ENCODE results near the gene L1CAM. TPM values are rescaled to one million over a fixed set of nuclear protein-coding genes. Genes with fewer than 3 reads are reported as not detected.

Gene L1CAM
- total RNA-seq, 1 donor from 2014 or later: 12.6 TPM

GRCh38 chrX:153853902-153854267 lies 32.1 kb downstream of the L1CAM start:
- Mint-ChIP-seq H3K4me1 (ENCODE audit: unreplicated experiment) (no peaks in the 10 kb centered on the region), H3K4me3 (no peak overlapping the region), H3K27ac (no peak overlapping the region), H3K36me3 (no peaks in the 10 kb centered on the region), H3K9me3 (no peaks in the 10 kb centered on the region), H3K27me3 (peaks cover 20% of the 10 kb centered on the region)
- DNase-seq (ENCODE audit: extremely low spot score, unreplicated experiment): no peak
- no peak for TF ChIP-seq CTCF (conservative IDR thresholded peaks at IDR 0.05)

- no peaks in the 10 kb centered on the region for H3K4me1 Mint-ChIP-seq (ENCODE audit: unreplicated experiment)
- no peak overlapping the region for H3K4me3 Mint-ChIP-seq
- H3K9me3 Mint-ChIP-seq: no peaks in the 10 kb centered on the region
- no peak for DNase-seq (ENCODE audit: extremely low spot score, unreplicated experiment)
- peaks cover 16% of the 10 kb centered on the region for H3K27me3 Mint-ChIP-seq
- H3K27ac Mint-ChIP-seq: no peak overlapping the region
- TF ChIP-seq CTCF (conservative IDR thresholded peaks at IDR 0.05): no peak
- H3K36me3 Mint-ChIP-seq: no peaks in the 10 kb centered on the region
Observed at GRCh38 chrX:153853180-153853901, 32.6 kb downstream of the L1CAM start.

- no peak overlapping the region for H3K4me3 Mint-ChIP-seq
- no peaks in the 10 kb centered on the region for H3K4me1 Mint-ChIP-seq (ENCODE audit: unreplicated experiment)
- H3K9me3 Mint-ChIP-seq: no peaks in the 10 kb centered on the region
- H3K27ac Mint-ChIP-seq: no peak overlapping the region
- TF ChIP-seq CTCF (conservative IDR thresholded peaks at IDR 0.05): no peak
- DNase-seq (ENCODE audit: extremely low spot score, unreplicated experiment): no peak
- peaks cover 20% of the 10 kb centered on the region for H3K27me3 Mint-ChIP-seq
- H3K36me3 Mint-ChIP-seq: no peaks in the 10 kb centered on the region
Observed at GRCh38 chrX:153851981-153852380, 34.0 kb downstream of the L1CAM start.

- Mint-ChIP-seq H3K36me3 (no peaks in the 10 kb centered on the region), H3K4me3 (no peak overlapping the region), H3K27ac (no peak overlapping the region), H3K4me1 (ENCODE audit: unreplicated experiment) (no peaks in the 10 kb centered on the region), H3K27me3 (peaks cover 38% of the 10 kb centered on the region), H3K9me3 (no peaks in the 10 kb centered on the region)
- no peak for DNase-seq (ENCODE audit: extremely low spot score, unreplicated experiment)
- TF ChIP-seq CTCF (conservative IDR thresholded peaks at IDR 0.05): no peak
Observed at GRCh38 chrX:153848325-153848724, 37.6 kb downstream of the L1CAM start.

GRCh38 chrX:153845842-153846241 lies 40.1 kb downstream of the L1CAM start:
- Mint-ChIP-seq H3K36me3 (no peaks in the 10 kb centered on the region), H3K4me3 (no peak overlapping the region), H3K27me3 (peaks cover 43% of the 10 kb centered on the region), H3K9me3 (no peaks in the 10 kb centered on the region), H3K4me1 (ENCODE audit: unreplicated experiment) (no peaks in the 10 kb centered on the region), H3K27ac (no peak overlapping the region)
- no peak for DNase-seq (ENCODE audit: extremely low spot score, unreplicated experiment)
- TF ChIP-seq CTCF (conservative IDR thresholded peaks at IDR 0.05): no peak
